ENCODE measurements around the gene CD2.

GRCh38 chr1:116762281-116762680, 8.1 kb downstream of the CD2 start:
- TF ChIP-seq CTCF (IDR thresholded peaks at IDR 0.05) (no peak), POLR2AphosphoS5 (IDR thresholded peaks at IDR 0.05; ENCODE audit: insufficient read depth in 1 of 2, low read depth in 1 of 2) (no peak), POLR2A (IDR thresholded peaks at IDR 0.05) (no peak)
